KMS-11 (cell line): Measurements from ENCODE around the gene MALL.
"Not testable (repeated sequence)": the region's sequence is repeated elsewhere in the genome, so short reads cannot be mapped to it uniquely, and the experiment has no call there.

Experiments
- H2AFZ ChIP-seq: fragments of 200-600 bp; sonication (generic); 2 replicates; pipeline ENCODE4 v1.6.1; 2016; ENCODE audit warnings: antibody characterized with exemption, mixed run types, low read depth
- H3K27ac ChIP-seq: fragments of 200-600 bp; sonication (generic); 2 replicates; pipeline ENCODE4 v1.6.1; 2016; ENCODE audit warnings: mild to moderate bottlenecking, mixed run types
- H3K27me3 ChIP-seq: fragments of 200-600 bp; sonication (generic); 2 replicates; pipeline ENCODE4 v1.6.1; 2017; ENCODE audit warnings: mild to moderate bottlenecking, low read depth, mixed run types, moderate library complexity; ENCODE audit not compliant: insufficient read depth
- H3K36me3 ChIP-seq: fragments of 200-600 bp; sonication (generic); 2 replicates; pipeline ENCODE4 v1.6.1; 2017; ENCODE audit warnings: mild to moderate bottlenecking, mixed run types; ENCODE audit not compliant: insufficient read depth
- H3K4me1 ChIP-seq: fragments of 200-600 bp; sonication (generic); 2 replicates; pipeline ENCODE4 v1.6.1; 2016; ENCODE audit warnings: mild to moderate bottlenecking, low read depth, mixed run types; ENCODE audit not compliant: poor library complexity, severe bottlenecking
- H3K4me2 ChIP-seq: fragments of 200-600 bp; sonication (generic); 2 replicates; pipeline ENCODE4 v1.7.0; 2016; ENCODE audit warnings: mild to moderate bottlenecking, mixed run types
- H3K4me3 ChIP-seq: fragments of 200-600 bp; sonication (generic); IDR thresholded peaks from 2 replicates; pipeline ENCODE4 v1.6.1; 2017; ENCODE audit warnings: low read depth, low read length, mixed read lengths; ENCODE audit not compliant: insufficient read depth
- H3K79me2 ChIP-seq: fragments of 200-600 bp; sonication (generic); 2 replicates; pipeline ENCODE4 v1.6.1; 2016; ENCODE audit warnings: low read depth, mixed run types; ENCODE audit not compliant: insufficient read depth
- H3K9ac ChIP-seq: fragments of 200-600 bp; sonication (generic); 2 replicates; pipeline ENCODE4 v1.6.1; 2016; ENCODE audit warnings: mild to moderate bottlenecking, mixed run types
- H4K20me1 ChIP-seq: fragments of 200-600 bp; sonication (generic); 2 replicates; pipeline ENCODE4 v1.6.1; 2016; ENCODE audit warnings: mild to moderate bottlenecking, mixed run types; ENCODE audit not compliant: insufficient read depth
- TF ChIP-seq, protein P1 (sequence below): fragments of 200-600 bp; sonication (generic); conservative IDR thresholded peaks from 2 replicates; pipeline ENCODE4 v1.6.1; 2017; ENCODE audit warnings: low read depth, mild to moderate bottlenecking, antibody characterized with exemption, low read length, moderate library complexity, mixed read lengths

MALL gene

DNA sequence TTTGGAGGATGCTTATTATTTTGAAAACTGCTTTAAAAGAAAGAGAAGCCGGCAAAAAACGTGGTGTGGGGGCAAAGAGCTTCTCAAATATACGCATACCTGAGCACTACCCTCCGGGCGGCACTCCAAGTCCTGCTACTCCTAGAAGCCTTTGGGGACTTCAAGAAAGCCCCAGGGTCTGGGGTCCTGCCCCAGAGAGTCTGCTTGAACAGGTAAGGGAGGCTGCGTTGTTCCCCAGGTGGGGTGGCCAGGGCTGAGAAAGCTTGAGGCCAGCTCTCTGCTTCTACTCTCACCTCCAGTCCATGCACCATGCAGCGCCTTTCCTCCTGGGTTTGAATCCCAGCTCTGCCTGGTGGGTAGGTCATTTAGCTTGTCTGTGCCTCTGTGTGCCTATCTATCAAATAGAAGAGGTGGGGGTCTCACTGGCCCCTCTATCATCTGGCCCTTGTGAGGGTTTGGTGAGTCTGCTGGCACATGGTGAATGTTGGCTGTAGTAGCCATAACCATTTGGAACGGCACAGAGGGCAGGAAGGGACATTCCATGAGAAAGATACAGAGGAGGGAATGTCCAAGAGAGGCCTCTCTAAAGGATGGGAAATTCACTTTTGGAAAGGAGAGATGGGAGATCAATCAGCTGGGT, 19.5 kb downstream of the MALL start:
- no peaks in the 10 kb centered on the region for H3K79me2 ChIP-seq
- no peak overlapping the region for H3K9ac ChIP-seq
- no peaks in the 10 kb centered on the region for H3K36me3 ChIP-seq
- no peaks in the 10 kb centered on the region for H4K20me1 ChIP-seq
- TF ChIP-seq, protein P1, sequence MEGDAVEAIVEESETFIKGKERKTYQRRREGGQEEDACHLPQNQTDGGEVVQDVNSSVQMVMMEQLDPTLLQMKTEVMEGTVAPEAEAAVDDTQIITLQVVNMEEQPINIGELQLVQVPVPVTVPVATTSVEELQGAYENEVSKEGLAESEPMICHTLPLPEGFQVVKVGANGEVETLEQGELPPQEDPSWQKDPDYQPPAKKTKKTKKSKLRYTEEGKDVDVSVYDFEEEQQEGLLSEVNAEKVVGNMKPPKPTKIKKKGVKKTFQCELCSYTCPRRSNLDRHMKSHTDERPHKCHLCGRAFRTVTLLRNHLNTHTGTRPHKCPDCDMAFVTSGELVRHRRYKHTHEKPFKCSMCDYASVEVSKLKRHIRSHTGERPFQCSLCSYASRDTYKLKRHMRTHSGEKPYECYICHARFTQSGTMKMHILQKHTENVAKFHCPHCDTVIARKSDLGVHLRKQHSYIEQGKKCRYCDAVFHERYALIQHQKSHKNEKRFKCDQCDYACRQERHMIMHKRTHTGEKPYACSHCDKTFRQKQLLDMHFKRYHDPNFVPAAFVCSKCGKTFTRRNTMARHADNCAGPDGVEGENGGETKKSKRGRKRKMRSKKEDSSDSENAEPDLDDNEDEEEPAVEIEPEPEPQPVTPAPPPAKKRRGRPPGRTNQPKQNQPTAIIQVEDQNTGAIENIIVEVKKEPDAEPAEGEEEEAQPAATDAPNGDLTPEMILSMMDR, result no peak
- H3K27me3 ChIP-seq, result no peaks in the 10 kb centered on the region
- no peak overlapping the region for H3K4me3 ChIP-seq
- no peaks in the 10 kb centered on the region for H3K4me1 ChIP-seq
- H3K27ac ChIP-seq, result no peak overlapping the region
- no peak overlapping the region for H2AFZ ChIP-seq
- no peak overlapping the region for H3K4me2 ChIP-seq

DNA sequence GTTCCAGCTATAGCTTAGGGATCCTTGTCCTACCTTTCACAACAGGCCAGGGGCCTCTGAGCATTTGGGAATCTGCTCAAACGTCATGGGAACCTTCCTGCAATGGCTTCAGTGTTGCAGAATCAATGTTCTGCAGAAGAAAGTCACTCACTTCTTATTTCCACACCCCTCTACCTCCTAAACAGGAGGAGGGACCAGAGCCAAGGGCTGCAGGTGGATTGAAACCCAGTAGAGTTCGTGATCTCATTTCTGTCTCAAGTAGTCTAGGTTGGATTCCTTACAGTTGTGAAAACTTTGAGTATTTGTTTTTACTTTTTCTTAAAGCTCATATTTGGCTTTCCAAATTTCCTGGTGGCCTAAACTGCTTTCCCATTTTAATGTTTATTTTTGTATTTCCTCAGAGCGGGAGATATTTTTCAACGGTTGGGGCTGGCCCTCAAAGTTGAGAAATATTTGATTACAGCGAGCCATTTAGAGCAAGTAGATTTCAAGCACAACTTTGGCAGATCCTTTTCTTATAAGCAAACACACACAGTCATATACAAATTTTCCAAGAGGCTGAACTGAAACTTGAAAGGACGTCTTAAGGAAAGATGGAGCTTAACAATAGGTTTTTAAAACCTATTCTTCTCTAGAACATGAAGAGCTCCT, 20.6 kb downstream of the MALL start:
- not testable (repeated sequence) for H3K4me2 ChIP-seq, H4K20me1 ChIP-seq, H3K27ac ChIP-seq, H3K4me3 ChIP-seq, H3K79me2 ChIP-seq, H3K9ac ChIP-seq, H3K27me3 ChIP-seq, H3K36me3 ChIP-seq, H2AFZ ChIP-seq, H3K4me1 ChIP-seq

DNA sequence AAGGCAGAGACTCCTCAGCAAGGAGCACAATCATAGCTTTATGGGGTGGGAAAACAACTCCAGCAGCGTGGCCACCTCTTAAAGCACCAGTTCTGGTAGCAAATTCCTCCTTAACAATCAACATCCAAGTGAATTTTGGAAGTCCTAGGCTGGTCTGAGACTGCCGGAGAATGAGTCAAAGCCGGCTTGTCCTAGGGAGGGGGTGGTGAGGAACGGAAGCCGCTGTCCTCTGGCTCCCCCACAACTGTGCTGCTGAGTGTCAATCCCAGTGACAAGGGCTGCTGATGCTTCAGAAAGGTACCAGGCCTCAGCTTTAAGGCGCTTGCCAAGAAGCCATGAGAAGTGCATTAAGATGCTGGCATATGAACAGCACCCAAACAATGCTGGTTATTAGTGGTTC, 21.7 kb downstream of the MALL start:
- H3K27ac ChIP-seq, H3K9ac ChIP-seq, H3K4me1 ChIP-seq, H3K27me3 ChIP-seq, H3K79me2 ChIP-seq, H3K4me2 ChIP-seq, H2AFZ ChIP-seq, H3K4me3 ChIP-seq, H4K20me1 ChIP-seq, H3K36me3 ChIP-seq: not testable (repeated sequence)

DNA sequence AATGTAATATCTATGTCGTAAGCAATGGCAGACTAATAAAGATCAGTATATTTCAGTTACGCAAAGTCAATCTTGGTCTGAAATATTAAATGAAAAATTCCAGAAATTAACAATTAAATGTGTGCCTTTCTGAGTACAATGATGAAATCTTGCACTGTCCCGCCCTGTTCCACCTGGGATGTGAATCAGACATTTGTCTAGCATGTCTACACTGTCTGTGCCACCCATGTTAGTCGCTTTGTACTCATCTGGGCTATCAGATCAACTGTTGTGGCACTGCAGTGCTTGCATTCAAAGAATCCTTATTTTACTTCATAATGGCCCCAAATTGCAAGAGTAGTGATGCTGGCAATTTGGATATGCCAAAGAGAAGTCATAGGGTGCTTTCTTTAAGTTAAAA, 25.5 kb downstream of the MALL start:
- not testable (repeated sequence) for H2AFZ ChIP-seq, H3K36me3 ChIP-seq, H3K4me3 ChIP-seq, H3K27me3 ChIP-seq, H3K4me1 ChIP-seq, H4K20me1 ChIP-seq, H3K4me2 ChIP-seq, H3K27ac ChIP-seq, H3K79me2 ChIP-seq, H3K9ac ChIP-seq

DNA sequence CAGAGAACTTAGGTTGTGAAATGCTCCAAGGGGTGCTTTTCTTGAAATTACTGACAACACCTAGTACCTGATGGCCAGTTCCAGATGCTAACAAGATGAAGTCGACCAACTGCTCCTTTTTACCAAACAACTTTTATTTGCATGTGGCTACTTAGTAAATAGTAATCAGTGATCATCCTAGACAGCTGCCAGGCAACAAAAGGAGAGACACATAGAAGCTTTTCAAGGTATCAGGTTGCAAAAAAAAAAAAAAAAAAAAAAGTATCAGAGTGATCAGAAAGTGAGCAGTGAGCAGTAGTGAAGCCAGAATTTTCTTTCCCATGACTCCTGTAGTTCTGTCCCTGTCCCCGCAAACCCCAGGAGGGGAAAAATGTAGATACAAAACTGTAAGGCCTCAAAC, 31.9 kb downstream of the MALL start:
- not testable (repeated sequence) for H3K4me1 ChIP-seq, H3K9ac ChIP-seq, H2AFZ ChIP-seq, H3K27ac ChIP-seq, H3K36me3 ChIP-seq, H3K4me3 ChIP-seq, H4K20me1 ChIP-seq, H3K4me2 ChIP-seq, H3K79me2 ChIP-seq, H3K27me3 ChIP-seq

DNA sequence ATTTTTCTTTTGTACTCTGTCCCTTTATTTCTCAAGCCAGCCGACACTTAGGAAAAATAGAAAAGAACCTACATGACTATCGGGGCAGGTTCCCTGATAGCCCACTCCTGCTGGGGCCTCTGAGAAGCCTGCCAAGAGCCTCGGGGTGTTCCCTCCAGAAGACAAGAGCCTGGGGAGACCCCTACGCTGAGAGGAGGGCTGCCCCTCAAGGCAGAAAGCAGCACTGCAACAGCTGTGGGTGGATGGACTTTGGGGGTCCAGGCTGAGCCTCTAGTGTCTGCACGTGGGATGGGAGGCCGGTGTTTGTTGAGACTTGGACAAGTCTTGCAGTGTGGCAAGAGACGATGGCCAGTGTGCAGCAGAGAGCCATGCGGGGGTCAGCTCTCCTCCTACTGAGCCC, 32.5 kb downstream of the MALL start:
- H3K79me2 ChIP-seq, H4K20me1 ChIP-seq: not testable (repeated sequence)

DNA sequence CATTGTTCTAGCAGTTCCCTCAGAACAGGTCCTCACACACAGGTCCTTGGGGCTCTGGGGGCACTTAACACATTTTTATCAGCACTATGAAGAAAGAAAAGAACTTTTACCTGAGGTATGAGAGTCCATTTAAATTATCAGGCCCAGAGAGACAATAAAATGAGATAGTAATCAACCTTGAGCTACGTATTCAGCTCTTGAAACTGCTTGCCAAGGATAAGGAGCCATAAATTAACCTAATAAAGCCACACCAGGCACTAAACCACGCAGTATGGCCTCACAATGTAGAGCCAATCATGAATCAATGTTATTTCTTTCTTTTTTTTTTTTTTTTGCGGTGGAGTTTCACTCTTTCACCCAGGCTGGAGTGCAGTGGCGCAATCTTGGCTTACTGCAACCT, 37.5 kb downstream of the MALL start:
- not testable (repeated sequence) for H4K20me1 ChIP-seq, H3K4me1 ChIP-seq, H3K79me2 ChIP-seq, H3K4me2 ChIP-seq, H3K4me3 ChIP-seq, H2AFZ ChIP-seq, H3K36me3 ChIP-seq, H3K27me3 ChIP-seq, H3K9ac ChIP-seq, H3K27ac ChIP-seq

More for the DNA sequence above, 32.5 kb downstream of the MALL start:
- H3K4me1 ChIP-seq, H3K9ac ChIP-seq, H3K27me3 ChIP-seq, H3K27ac ChIP-seq, H3K36me3 ChIP-seq, H3K4me2 ChIP-seq, H2AFZ ChIP-seq, H3K4me3 ChIP-seq: not testable (repeated sequence)

DNA sequence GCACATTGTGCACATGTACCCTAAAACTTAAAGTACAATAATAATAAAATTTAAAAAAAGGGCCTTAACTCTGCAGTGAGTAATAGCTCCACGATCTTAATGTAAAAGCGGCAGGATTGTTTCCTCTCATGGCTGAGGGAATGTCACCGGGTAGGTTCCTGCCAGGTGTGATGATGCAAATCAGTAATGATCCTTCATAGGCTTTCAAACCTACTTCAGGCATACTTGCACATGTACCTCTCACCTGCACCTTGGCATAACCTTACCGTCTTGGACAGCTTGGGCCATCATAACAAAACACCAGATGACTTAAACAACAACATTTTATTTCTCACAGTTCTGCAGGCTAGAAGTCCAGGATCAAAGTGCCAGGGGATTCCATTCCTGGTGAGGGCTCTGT, 39.7 kb downstream of the MALL start:
- not testable (repeated sequence) for H3K4me1 ChIP-seq, H2AFZ ChIP-seq, H3K27me3 ChIP-seq, H3K27ac ChIP-seq, H3K9ac ChIP-seq, H3K4me3 ChIP-seq, H4K20me1 ChIP-seq, H3K79me2 ChIP-seq, H3K4me2 ChIP-seq, H3K36me3 ChIP-seq

DNA sequence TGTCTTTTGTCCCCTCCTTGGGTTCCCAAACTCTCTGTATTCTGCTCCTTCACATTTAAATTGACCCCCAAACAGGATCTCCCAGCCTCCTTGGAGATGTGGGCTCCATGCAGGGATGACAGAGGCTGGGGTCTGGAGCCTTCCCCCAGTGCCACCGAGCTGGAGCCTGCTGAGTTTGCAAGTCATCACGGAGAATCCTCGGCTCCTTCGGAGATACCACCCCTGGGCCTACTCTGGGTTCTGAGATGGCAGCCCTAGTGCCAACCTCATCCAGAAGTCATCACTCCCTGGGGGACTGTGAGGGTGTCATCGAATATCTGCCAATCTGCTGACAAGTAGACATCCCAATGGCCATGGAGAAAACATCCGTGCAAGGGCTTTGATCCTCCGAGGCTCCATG, 45.8 kb downstream of the MALL start:
- H3K4me1 ChIP-seq, H2AFZ ChIP-seq, H3K27me3 ChIP-seq, H3K79me2 ChIP-seq, H3K4me3 ChIP-seq, H3K4me2 ChIP-seq, H4K20me1 ChIP-seq, H3K36me3 ChIP-seq, H3K27ac ChIP-seq, H3K9ac ChIP-seq: not testable (repeated sequence)

DNA sequence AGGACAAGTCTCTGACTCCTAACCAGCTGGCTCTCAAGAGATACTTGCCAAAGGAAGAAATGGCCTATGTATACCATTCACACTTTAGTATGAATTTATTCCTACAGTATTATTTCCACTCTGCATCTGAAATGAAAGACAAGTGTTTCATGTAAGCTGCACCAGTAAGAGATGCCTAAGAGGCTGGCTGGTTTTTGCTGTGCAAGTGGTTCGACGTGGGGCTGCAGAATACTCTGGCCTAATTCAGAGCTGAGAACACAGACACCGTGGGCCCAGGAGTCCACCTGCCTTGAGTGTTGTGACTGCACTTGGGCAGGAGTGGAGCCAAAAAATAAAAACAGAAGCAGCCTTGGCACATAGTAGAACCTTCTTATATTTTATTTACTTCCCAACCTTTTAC, 47.5 kb downstream of the MALL start:
- H3K9ac ChIP-seq, H4K20me1 ChIP-seq, H3K4me1 ChIP-seq, H2AFZ ChIP-seq, H3K27me3 ChIP-seq, H3K27ac ChIP-seq, H3K4me2 ChIP-seq, H3K36me3 ChIP-seq, H3K79me2 ChIP-seq, H3K4me3 ChIP-seq: not testable (repeated sequence)
